Renal cortex interstitium (tissue), 11 donors: ENCODE results near the gene SULT1A2. TPM values are rescaled to one million over a fixed set of nuclear protein-coding genes. Genes with fewer than 3 reads are reported as not detected.

Source experiments
- DNase-seq, 11 donors: peaks; one replicate each; pipeline ENCODE4 v3.0.0-alpha.2; 2013; ENCODE audit warnings: low read depth in 9 of 11, low spot score in 4 of 11; ENCODE audit errors: extremely low read depth in 1 of 11
- polyA plus RNA-seq, 3 donors: library from polyadenylated mRNA; unstranded; fragments of 120-200 nt; gene quantifications; one replicate each; pipeline ENCODE4 v1.2.1, GENCODE V29; 2013; ENCODE audit not compliant: insufficient read length in 3 of 3

The SULT1A2 gene
- polyA plus RNA-seq, 3 donors: 1.7 to 3.1 (median 2.0) TPM

- DNase-seq: no peak
These were observed 54.2 kb downstream of the SULT1A2 start for GRCh38 chr16:28542646-28543045.

Other genes starting within 250 kb of the SULT1A2 start
- 1 to 10 TPM; 1.7 to 4.9 (median 2.3) TPM for gene NPIPB6, start 233.5 kb downstream of the SULT1A2 start, polyA plus RNA-seq
- 100 to 1,000 TPM; 101 to 105 (median 105) TPM for gene EIF3CL, start 193.2 kb downstream of the SULT1A2 start, polyA plus RNA-seq
- 1 to 10 TPM in 1 of 3 donors, under 1 TPM in 1, not detected in 1; 0.14 to 1.0 TPM for gene NPIPB7, start 124.7 kb downstream of the SULT1A2 start, polyA plus RNA-seq
- 10 to 100 TPM; 30.4 to 34.2 (median 32.8) TPM for gene CLN3, start 105.0 kb downstream of the SULT1A2 start, polyA plus RNA-seq
- gene APOBR, start 102.4 kb downstream of the SULT1A2 start, polyA plus RNA-seq: under 1 TPM; 0.48 to 0.92 (median 0.83) TPM
- not detected for gene IL27, start 90.2 kb downstream of the SULT1A2 start, polyA plus RNA-seq
- gene NUPR1, start 58.1 kb downstream of the SULT1A2 start, polyA plus RNA-seq: 10 to 100 TPM in 2 of 3 donors, 1 to 10 TPM in 1; 7.7 to 11.7 (median 10.5) TPM
- 10 to 100 TPM; 19.2 to 25.1 (median 24.6) TPM for gene SGF29, start 43.1 kb downstream of the SULT1A2 start, polyA plus RNA-seq
- 10 to 100 TPM; 20.7 to 25.8 (median 21.0) TPM for gene SULT1A1, start 13.0 kb upstream of the SULT1A2 start, polyA plus RNA-seq
- gene NPIPB8, start 41.0 kb upstream of the SULT1A2 start, polyA plus RNA-seq: 1 to 10 TPM in 1 of 3 donors, under 1 TPM in 2; 0.47 to 2.1 (median 0.73) TPM
- 100 to 1,000 TPM; 604 to 643 (median 631) TPM for gene EIF3C, start 114.4 kb upstream of the SULT1A2 start, polyA plus RNA-seq
- 1 to 10 TPM; 1.3 to 2.4 (median 1.7) TPM for gene NPIPB9, start 154.7 kb upstream of the SULT1A2 start, polyA plus RNA-seq
- 100 to 1,000 TPM in 2 of 3 donors, 10 to 100 TPM in 1; 84.8 to 148 (median 129) TPM for gene ATXN2L, start 225.9 kb upstream of the SULT1A2 start, polyA plus RNA-seq
- 100 to 1,000 TPM; 196 to 229 (median 212) TPM for gene TUFM, start 249.3 kb upstream of the SULT1A2 start, polyA plus RNA-seq